Naive B cell (primary cell): ENCODE results near the gene HAT1. TPM values are rescaled to one million over a fixed set of nuclear protein-coding genes. Genes with fewer than 3 reads are reported as not detected.

Experiments
- ATAC-seq, 2 donors: fragments of 150-1000 bp; cut with Tn5 transposase; 2 replicates each; pipeline ENCODE4 v1.10.0; 2021; ENCODE audit warnings: low read depth in 2 of 2, mild to moderate bottlenecking in 2 of 2, moderate library complexity in 2 of 2
- DNase-seq: peaks from one replicate; pipeline ENCODE4 v3.0.0; 2022
- H3K27ac Mint-ChIP-seq, 6 donors: one replicate each; pipeline ENCODE4 v1.8.0; 2020 to 2022; ENCODE audit warnings: mild to moderate bottlenecking in 6 of 6, mixed read lengths in 6 of 6, moderate library complexity in 5 of 6, inconsistent platforms in 2 of 6
- H3K27me3 Mint-ChIP-seq, 3 donors: one replicate each; pipeline ENCODE4 v1.8.0; 2021 to 2022; ENCODE audit warnings: mixed read lengths in 3 of 3, mild to moderate bottlenecking in 1 of 3
- H3K36me3 Mint-ChIP-seq, 2 donors: one replicate each; pipeline ENCODE4 v1.8.0; 2020 to 2022; ENCODE audit warnings: mixed read lengths in 2 of 2, inconsistent platforms in 1 of 2, mild to moderate bottlenecking in 1 of 2
- H3K4me1 Mint-ChIP-seq, 3 donors: one replicate each; pipeline ENCODE4 v1.8.0; 2020 to 2022; ENCODE audit warnings: mixed read lengths in 3 of 3, inconsistent platforms in 1 of 3, mild to moderate bottlenecking in 1 of 3, moderate library complexity in 1 of 3
- H3K4me3 Mint-ChIP-seq, 8 donors: one replicate each; pipeline ENCODE4 v1.8.0; 2020 to 2022; ENCODE audit warnings: mild to moderate bottlenecking in 8 of 8, mixed read lengths in 8 of 8, moderate library complexity in 8 of 8, inconsistent platforms in 2 of 8
- H3K9me3 Mint-ChIP-seq, 7 donors: one replicate each; pipeline ENCODE4 v1.8.0; 2020 to 2022; ENCODE audit warnings: mixed read lengths in 7 of 7, mild to moderate bottlenecking in 5 of 7, inconsistent platforms in 2 of 7, moderate library complexity in 1 of 7
- polyA plus RNA-seq, 6 donors: library from polyadenylated mRNA; unstranded; fragments of 300-500 nt; fragmentation: Illumina TruSeq; gene quantifications; one replicate each; pipeline ENCODE4 v1.2.3, GENCODE V29; 2021; ENCODE audit warnings: low read depth in 6 of 6

Gene HAT1
- polyA plus RNA-seq, 6 donors from 2014 or later = 68.9 to 128 (median 75.4) TPM

DNA sequence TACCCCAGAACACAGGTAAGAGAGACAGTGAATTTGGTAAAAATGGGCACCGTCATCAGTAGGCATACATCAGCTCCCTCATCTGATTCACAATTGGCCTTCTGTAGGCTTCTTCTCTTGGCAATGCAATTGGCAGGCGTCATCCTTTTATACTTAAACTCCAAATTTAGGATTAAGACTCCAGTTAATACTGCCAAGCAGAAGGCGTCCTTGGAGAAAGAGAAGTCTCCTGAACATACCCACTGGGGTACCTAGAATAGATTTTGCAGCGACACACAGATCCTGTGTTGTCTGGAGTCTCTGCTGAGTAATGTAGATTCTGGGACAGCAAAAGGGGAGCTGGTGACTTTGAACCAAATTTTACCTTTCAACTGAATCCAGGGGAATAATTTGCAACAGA lies 76.9 kb downstream of the HAT1 start:
- no peaks in the 10 kb centered on the region for H3K36me3 Mint-ChIP-seq
- DNase-seq (no peak), ATAC-seq (no peak)
- H3K27me3 Mint-ChIP-seq = peaks cover 8 to 18% (median 15%) of the 10 kb centered on the region in 3 donors
- H3K4me1 Mint-ChIP-seq = peaks cover 8 to 20% (median 16%) of the 10 kb centered on the region in 3 donors
- peak overlapping the region; percentile 81 to 96 (median 88) for H3K4me3 Mint-ChIP-seq
- peak overlapping the region in 3 of 6 donors; percentile 36 to 85 (median 56) for H3K27ac Mint-ChIP-seq
- no peaks in the 10 kb centered on the region for H3K9me3 Mint-ChIP-seq

DNA sequence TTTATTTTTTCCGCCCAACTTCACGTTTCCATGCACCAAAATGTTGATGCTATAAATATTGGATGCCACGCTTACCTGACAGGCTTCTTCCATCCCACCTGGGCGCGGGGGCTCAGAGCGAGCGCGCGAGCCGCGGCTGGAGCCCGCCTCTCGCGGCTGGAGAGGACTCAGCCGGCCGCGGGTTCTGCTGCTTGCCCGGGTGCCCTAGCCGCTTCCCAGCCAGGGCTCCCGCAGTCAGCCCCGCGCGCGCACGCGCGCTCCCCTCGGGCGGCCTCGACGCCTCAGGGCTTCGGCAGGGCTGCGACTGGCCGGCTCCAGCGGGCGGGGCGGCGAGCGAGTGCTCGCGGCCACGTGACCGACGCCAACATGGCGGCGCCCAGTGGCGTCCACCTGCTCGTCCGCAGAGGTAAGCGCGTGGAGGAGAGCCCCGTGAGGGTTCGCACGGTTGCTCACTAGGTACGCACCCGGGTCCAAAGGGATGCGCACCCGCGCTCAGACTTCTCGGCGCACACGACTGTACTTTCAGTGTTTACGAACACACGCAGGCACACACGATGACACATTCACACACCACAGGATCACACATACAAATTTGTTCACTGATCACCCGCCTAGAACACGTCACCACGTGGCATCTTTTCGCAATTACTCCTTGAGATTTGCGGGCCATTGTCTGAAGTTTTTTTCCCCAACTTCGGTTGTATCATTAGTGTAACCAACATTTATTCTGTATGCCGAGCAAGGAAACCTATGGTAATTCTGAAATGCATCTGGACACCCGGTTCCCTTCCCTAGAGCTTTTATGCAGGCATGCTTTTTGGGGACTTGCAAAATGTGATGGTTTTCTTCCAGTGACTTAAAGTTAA lies 77.6 kb downstream of the HAT1 start, which contains the start of gene METAP1D:
Gene METAP1D (plus strand): TSS at position 350 of the 866 bp plus-strand sequence. CDS start 17 bp downstream, at position 367.
- DNase-seq (peak; percentile 82), ATAC-seq (peak; percentile 94 to 96)
- H3K27me3 Mint-ChIP-seq = peaks cover 8 to 13% (median 12%) of the 10 kb centered on the region in 3 donors
- H3K4me3 Mint-ChIP-seq = peak within 1 kb of the TSS; percentile 85 to 96 (median 92)
- H3K9me3 Mint-ChIP-seq = no peaks in the 10 kb centered on the region
- peak within 1 kb of the TSS; percentile 51 to 96 (median 90) for H3K27ac Mint-ChIP-seq
- H3K4me1 Mint-ChIP-seq = peaks cover 8 to 20% (median 16%) of the 10 kb centered on the region in 3 donors
- H3K36me3 Mint-ChIP-seq = no peaks in the 10 kb centered on the region

DNA sequence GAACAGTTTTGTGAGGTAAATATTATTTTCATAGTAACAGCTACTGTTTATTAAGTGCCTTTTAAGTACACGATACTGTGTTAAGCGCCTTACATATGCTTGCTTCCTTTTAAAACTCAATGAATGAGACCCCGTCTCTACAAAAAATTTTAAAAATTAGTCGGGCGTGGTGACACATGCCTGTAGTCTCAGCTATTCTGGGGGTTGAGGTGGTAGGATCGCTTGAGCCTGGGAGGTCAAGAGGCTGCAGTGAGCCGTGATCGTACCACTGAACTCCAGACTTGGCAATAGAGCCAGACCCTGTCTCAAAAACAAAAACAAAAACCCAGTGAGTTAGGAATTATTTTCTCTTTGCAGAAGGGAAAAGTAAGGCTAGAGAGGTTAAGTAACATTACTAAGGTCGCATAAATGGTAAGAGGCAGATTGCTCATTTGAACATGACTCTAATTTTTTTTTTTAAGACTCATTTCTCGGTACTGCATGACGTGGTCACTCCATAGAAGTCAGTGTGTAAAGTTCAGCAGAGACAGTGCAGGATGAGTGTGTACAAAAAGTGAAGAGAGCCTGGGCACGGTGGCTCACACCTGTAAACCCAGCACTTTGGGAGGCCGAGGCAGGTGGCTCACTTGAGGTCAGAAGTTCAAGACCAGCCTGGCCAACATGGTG lies 78.6 kb downstream of the HAT1 start:
- Mint-ChIP-seq H3K9me3 (no peaks in the 10 kb centered on the region), H3K27ac (peak overlapping the region in 5 of 6 donors; percentile 51 to 96 (median 86)), H3K27me3 (peaks cover 5 to 6% (median 6%) of the 10 kb centered on the region in 3 donors), H3K4me1 (peaks cover 8 to 20% (median 16%) of the 10 kb centered on the region in 3 donors), H3K4me3 (peak overlapping the region; percentile 85 to 96 (median 92)), H3K36me3 (no peaks in the 10 kb centered on the region)
- no peak for DNase-seq
- ATAC-seq = no peak

DNA sequence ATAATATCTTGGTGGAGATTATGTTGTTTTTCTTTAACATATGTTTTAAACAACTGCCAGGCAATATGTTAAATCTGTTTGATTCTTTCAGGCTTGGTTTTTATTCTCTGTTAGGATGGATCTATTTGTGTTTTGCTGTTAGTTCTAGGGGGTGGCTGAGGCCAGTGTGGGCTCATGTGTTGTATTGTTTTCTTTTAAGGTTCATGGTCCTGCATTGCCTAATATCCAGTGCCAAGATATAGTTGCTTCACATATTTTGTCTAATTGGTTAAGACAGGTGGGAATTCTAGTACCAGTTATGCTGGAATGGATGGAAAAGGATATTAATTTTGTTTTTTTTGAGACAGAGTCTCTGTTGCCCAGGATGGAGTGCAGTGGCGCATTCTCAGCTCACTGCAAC lies 85.1 kb downstream of the HAT1 start:
- DNase-seq (no peak), ATAC-seq (no peak)
- Mint-ChIP-seq H3K9me3 (peaks cover 0 to 12% (median 5%) of the 10 kb centered on the region in 7 donors), H3K27ac (no peak overlapping the region), H3K27me3 (no peaks in the 10 kb centered on the region), H3K4me1 (peaks cover 3 to 7% (median 4%) of the 10 kb centered on the region in 3 donors), H3K36me3 (peaks cover 8 to 10% of the 10 kb centered on the region in 2 donors), H3K4me3 (no peak overlapping the region)

DNA sequence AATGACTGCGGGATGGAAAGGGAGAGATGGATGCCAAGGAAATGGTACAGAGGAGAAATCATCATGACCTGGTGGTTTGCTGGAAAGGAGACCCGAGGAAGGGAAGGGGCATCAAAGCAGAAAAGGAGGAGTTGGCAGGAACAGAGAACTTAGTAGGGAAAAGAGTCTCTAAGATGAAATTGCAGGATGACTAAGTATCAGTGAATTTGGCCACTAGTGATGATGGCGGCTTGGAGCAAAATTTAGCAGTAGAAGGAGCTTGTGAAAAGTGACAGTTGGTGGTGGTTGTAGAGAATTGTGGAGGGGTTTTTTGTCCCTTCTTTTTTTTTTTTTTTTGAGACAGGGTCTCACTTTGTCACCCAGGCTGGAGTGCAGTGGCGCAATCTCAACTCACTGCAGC lies 87.6 kb downstream of the HAT1 start:
- peaks cover 8 to 10% of the 10 kb centered on the region in 2 donors for H3K36me3 Mint-ChIP-seq
- peak overlapping the region in 2 of 6 donors; percentile 24 to 79 for H3K27ac Mint-ChIP-seq
- peaks cover 0 to 12% (median 5%) of the 10 kb centered on the region in 7 donors for H3K9me3 Mint-ChIP-seq
- H3K27me3 Mint-ChIP-seq = no peaks in the 10 kb centered on the region
- ATAC-seq (no peak), DNase-seq (no peak)
- no peak overlapping the region for H3K4me3 Mint-ChIP-seq
- peaks cover 12 to 13% (median 12%) of the 10 kb centered on the region in 3 donors for H3K4me1 Mint-ChIP-seq

DNA sequence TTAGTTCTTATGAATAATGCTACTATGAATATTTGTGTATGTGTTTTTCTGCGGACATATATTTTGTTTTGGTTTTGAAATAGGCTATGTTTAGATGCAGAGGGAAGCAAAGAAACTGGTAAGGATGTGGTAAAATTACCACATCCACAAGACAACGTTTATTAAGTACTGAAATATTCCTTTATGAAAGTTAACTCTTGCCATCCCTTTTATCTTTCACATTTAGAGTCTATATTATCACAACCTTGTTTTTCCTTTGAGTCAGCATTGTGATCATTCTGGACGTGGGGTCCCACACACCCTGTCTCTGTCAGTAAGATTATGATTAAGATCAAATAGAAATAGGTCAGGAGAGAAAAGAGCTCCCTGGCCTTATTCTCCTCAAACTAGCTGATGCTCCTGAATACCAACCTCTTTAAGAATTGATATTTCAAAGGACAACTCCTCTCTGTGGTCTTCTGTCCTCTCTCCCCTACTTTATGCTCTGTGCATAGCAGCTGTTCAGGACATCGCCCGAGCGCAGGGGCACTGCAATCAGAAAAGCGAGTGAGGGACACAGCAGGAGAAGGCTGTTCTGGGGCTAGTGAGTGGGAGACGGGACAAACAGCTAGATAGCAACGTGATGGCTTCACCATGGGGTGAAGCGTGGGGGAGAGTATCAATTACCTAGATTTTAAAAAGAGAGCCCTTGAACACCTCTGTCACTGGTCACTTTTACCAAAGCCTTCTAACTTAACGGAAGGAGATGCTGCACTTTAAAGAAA lies 89.7 kb downstream of the HAT1 start:
- Mint-ChIP-seq H3K27ac (peak overlapping the region in 1 of 6 donors; percentile 73), H3K27me3 (no peaks in the 10 kb centered on the region), H3K4me3 (no peak overlapping the region), H3K36me3 (peaks cover 8 to 15% of the 10 kb centered on the region in 2 donors), H3K4me1 (peaks cover 14 to 17% (median 16%) of the 10 kb centered on the region in 3 donors), H3K9me3 (peaks cover 0 to 5% (median 2%) of the 10 kb centered on the region in 7 donors)
- ATAC-seq = no peak
- no peak for DNase-seq

DNA sequence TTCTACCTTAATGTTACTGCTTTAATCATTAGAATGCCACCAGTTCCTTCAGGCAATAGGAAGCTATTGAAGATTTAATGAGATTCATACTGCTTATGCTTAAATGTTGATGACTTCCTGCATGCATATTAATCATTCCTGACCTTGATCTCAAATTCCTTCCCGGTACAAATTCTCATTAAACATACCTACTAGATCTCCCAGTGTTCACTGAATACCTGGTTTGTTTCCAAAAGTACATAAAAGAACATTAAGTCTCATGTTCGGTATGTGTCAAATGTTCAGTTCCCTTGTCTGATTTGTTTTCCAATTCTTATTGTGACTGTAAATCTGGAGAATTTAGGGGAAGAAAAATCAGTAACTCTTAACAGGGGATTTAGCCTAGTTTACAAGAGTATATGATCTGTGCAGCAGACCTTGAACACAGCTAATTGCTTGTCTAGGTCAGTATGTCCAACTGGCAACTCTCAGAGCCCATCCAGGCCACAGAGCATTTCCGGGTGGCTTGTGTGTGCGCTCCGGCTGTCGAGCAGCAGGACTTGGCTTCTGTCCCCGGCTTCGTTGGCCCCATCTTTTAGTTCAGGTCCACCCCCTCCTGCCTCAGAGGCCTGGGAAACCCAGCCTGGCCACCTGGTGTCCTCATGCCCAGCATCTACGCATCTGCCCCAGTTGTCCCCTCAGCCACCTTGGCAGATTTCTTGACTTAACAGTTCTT lies 90.6 kb downstream of the HAT1 start:
- Mint-ChIP-seq H3K27ac (peak overlapping the region in 1 of 6 donors; percentile 70), H3K36me3 (peaks cover 8 to 15% of the 10 kb centered on the region in 2 donors), H3K4me3 (no peak overlapping the region), H3K4me1 (peaks cover 14 to 17% (median 16%) of the 10 kb centered on the region in 3 donors), H3K9me3 (peaks cover 0 to 5% (median 0%) of the 10 kb centered on the region in 7 donors), H3K27me3 (no peaks in the 10 kb centered on the region)
- DNase-seq = no peak
- no peak for ATAC-seq

DNA sequence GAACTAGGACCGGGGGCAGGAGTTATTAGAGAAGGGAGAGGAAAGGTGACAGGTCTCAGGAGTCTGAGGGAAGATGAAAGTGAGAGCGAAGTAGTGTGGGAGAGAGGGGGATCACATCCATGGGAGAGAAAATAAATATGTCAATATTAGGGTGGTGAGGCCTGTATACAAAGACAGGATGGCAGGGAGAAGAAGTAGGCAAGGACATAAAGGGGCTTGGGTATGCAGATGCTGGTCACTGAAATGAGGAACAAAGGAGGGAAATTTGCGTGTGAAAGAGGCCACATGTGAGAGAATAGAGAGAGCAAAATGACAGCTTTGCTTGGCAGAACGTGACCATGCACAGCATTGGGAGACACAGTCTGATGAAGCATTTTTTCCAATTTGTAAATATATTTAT lies 91.1 kb downstream of the HAT1 start:
- H3K4me1 Mint-ChIP-seq = peaks cover 14 to 17% (median 16%) of the 10 kb centered on the region in 3 donors
- H3K27me3 Mint-ChIP-seq = no peaks in the 10 kb centered on the region
- DNase-seq (peak; percentile 6), ATAC-seq (peak; percentile 35 to 63)
- peak overlapping the region in 1 of 6 donors; percentile 70 for H3K27ac Mint-ChIP-seq
- H3K4me3 Mint-ChIP-seq = no peak overlapping the region
- peaks cover 8 to 15% of the 10 kb centered on the region in 2 donors for H3K36me3 Mint-ChIP-seq
- peaks cover 0 to 5% (median 0%) of the 10 kb centered on the region in 7 donors for H3K9me3 Mint-ChIP-seq

DNA sequence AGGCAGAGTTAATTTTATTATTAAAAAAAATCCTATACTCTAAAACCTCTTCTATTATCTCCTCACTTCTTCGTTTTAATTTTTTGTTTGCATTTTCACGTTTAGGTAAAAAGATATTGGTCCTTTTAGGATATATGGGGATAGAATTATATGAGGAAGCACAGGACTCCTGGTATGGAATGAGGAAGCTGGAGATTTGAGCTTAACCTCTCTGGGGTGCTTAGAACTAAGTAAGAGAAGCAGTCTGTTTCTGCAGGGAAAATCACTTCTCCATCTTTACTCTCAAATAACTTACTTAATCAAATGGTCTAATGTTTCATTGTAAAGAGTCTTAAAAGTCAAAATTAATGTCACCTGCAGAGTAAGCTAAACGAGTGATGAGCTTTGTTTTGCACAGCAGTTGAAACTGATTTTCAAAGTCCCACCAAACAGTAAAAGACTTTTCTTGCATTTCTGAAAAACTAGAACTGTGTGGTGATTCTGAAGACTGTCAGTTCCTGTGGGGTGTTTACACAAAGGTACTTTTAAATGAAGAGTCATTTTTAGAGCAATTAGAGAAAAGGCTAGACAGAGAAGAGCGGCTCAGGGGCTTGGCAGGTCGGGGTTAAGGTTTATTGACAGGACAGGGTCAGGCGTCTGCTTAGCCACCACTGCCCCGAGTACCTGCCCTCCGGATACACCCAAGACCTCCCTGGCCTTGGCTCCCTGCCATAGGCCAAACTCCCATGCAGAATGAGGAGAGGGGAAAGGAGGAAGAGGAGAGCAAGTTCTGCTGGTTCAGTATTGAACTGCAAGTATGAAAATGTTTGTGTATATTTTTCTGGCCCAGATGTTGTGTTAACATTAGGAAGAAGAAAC lies 99.0 kb downstream of the HAT1 start:
- H3K27me3 Mint-ChIP-seq = no peaks in the 10 kb centered on the region
- H3K36me3 Mint-ChIP-seq = peaks cover 0 to 10% of the 10 kb centered on the region in 2 donors
- H3K9me3 Mint-ChIP-seq = no peaks in the 10 kb centered on the region
- H3K4me3 Mint-ChIP-seq = peak overlapping the region in 1 of 8 donors; percentile 41
- DNase-seq = no peak
- ATAC-seq = no peak
- peaks cover 2 to 5% (median 4%) of the 10 kb centered on the region in 3 donors for H3K4me1 Mint-ChIP-seq
- H3K27ac Mint-ChIP-seq = peak overlapping the region in 1 of 6 donors; percentile 59

DNA sequence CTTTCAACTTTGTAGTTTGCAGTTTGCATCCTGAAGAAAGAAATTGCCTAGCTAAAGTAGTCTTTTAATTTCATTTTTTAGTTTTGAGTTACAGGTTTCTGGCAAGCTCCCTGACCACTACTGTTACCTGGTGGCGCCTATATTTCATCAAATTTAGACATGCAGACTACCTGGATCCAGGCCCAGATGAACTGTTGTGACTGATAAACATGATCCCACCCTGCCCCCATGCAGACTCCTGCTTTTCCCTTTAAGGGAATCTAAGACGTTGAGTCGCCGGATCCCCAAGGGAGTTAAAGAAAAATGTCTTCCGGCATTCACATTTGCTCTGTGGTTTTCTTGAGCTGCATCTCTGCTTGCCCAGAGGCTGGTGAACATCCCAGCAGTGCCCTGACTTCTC lies 99.7 kb downstream of the HAT1 start:
- Mint-ChIP-seq H3K36me3 (peaks cover 0 to 5% of the 10 kb centered on the region in 2 donors), H3K9me3 (no peaks in the 10 kb centered on the region), H3K27ac (no peak overlapping the region), H3K4me1 (peaks cover 0 to under 1% (median under 1%) of the 10 kb centered on the region in 3 donors), H3K4me3 (no peak overlapping the region), H3K27me3 (no peaks in the 10 kb centered on the region)
- ATAC-seq (no peak), DNase-seq (no peak)

DNA sequence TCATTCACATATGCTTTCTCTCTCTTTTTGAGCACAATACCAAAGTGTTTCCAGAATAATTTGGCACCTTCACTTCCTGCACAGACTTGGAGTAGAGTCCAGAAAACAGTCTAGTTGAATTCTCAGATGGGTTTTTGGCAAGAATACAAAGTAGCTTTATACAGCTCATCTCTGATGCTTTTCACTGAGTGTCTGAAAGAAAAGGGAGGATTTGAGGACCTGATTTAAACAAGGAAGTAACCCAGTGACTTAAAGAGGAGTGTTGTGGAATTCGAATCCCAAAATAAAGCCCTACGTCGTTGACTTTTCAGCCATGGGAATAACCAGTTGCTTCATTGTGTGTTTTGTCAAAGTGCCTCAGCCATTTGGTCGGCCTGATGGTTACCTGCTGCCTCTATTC lies 109.3 kb downstream of the HAT1 start:
- no peaks in the 10 kb centered on the region for H3K36me3 Mint-ChIP-seq
- no peaks in the 10 kb centered on the region for H3K9me3 Mint-ChIP-seq
- H3K27me3 Mint-ChIP-seq = no peaks in the 10 kb centered on the region
- H3K4me1 Mint-ChIP-seq = peaks cover 0 to 5% (median 2%) of the 10 kb centered on the region in 3 donors
- DNase-seq = no peak
- ATAC-seq = no peak
- H3K4me3 Mint-ChIP-seq = no peak overlapping the region
- H3K27ac Mint-ChIP-seq = no peak overlapping the region
